NOMO-1 treated with dmso at 0.1 percent for 144 hours (cell line): ENCODE data around the gene RHCE.
"Not testable (repeated sequence)": the region's sequence is repeated elsewhere in the genome, so short reads cannot be mapped to it uniquely, and the experiment has no call there.

Experiments used
- DNase-seq: peaks from one replicate; lab custom pipeline; 2025; ENCODE audit not compliant: unreplicated experiment; lab: John Stamatoyannopoulos, UW

The RHCE gene

DNA sequence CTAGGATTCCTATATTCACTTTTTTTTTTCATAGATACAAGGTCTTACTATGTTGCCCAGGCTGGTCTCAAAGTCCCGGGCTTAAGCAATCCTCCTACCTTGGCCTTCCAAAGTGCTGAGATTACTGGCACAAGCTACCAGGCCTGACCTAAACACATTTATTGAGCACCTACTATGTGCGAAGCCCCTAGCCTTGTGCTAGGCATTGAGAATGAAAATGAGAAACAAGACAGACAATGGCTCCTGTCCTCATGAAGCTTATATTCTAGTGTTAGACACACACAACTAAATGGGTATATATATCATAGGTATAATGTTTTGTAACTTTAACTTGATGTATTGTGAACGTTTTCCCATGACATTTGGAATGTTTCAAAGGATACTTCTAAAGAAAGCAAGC, 71.0 kb downstream of the RHCE start:
- DNase-seq, result no peak

GRCh38 chr1:25347556-25347955, 73.1 kb downstream of the RHCE start:
- no peak for DNase-seq

GRCh38 chr1:25343872-25344271, 76.8 kb downstream of the RHCE start:
- no peak for DNase-seq

DNA sequence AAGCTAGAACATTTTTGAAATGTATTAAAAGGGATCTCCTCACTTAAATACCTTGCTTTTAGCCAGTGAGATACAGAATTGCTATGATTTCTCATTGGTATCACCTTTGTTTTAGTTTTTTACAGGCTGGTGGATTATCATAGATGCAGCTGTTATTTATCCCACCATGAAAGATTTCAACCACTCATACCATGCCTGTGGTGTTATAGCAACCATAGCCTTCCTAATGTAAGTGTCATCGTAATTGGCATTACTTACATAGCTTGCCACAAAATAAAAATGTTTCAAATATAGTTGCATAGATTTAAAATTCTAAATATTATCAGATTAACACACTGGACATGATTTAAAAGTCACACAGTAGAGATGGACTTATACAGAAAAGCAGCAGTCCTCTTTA, 77.8 kb downstream of the RHCE start:
- no peak for DNase-seq

DNA sequence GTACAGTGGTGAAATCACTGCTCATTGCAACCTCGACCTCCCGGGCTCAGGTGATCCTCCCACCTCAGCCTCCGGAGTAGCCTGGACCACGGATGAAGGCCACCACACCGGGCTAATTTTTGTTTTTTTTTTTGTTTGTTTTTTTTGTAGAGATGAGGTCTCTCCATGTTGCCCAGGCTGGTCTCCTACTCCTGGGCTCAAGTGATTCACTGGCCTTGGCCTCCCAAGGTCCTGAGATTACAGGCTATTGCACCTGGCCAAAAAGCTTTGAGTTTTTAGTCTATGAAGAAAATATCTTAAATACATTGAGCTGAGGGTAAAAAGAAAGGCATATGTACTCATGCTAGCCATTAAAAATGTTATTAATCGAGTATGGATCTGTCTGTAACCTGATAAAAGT, 78.9 kb downstream of the RHCE start:
- no peak for DNase-seq

DNA sequence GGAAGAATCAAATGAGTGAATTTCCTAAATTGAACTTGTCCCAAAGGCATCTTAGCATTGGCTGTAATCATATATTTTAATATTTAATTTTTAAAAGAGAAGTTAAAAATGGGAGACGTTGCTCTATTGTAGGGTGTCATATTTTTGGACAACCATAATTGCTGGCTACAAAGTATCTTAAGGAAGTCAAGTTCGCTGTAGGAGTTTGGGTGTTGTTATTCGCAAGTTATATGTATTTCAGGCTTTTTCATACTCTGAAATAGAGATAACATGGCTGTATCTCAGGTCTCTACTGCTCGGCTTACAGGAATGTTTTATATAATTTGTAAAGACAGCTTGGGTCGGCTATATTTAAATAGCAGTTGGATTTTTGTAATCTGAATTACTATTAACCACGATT, 81.6 kb downstream of the RHCE start:
- DNase-seq, result no peak

DNA sequence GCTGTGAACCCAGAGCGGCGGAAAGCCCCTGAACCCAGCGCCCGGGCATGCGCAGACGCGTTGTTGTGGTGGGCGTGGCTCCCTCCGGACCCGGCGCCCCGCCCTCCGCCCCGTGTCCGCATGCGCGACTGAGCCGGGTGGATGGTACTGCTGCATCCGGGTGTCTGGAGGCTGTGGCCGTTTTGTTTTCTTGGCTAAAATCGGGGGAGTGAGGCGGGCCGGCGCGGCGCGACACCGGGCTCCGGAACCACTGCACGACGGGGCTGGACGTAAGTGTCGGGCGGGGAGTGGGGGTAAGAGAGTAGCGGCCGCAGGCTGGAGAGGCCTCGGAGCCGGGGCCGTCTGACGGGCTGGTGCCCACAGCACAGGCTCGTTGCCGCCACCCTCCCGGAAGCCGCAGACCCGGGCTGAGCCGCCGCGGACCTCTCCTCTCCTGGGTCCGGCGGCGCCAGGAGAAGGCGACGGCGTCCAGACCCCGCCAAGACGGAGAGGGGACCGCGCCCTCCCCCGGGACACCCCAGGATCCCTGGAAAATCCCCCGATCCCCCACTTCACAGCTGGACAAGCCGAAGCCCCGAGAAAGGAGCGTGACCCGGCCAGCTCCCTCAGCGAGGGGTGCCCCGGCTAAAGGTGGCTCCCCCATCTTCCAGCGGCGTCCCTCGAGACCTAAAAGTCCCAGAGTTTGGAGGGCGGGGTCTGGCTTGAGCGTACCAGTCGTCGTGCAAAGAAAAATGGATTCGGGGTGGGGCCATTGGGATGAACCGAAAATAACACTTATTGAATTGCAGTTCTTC, 82.2 kb downstream of the RHCE start, which contains the start of gene TMEM50A:
TMEM50A (plus strand) TSS at position 147 of the 794 bp plus-strand sequence. CDS start 2,153 bp downstream, outside the sequence.
- DNase-seq, result peak; percentile 82

DNA sequence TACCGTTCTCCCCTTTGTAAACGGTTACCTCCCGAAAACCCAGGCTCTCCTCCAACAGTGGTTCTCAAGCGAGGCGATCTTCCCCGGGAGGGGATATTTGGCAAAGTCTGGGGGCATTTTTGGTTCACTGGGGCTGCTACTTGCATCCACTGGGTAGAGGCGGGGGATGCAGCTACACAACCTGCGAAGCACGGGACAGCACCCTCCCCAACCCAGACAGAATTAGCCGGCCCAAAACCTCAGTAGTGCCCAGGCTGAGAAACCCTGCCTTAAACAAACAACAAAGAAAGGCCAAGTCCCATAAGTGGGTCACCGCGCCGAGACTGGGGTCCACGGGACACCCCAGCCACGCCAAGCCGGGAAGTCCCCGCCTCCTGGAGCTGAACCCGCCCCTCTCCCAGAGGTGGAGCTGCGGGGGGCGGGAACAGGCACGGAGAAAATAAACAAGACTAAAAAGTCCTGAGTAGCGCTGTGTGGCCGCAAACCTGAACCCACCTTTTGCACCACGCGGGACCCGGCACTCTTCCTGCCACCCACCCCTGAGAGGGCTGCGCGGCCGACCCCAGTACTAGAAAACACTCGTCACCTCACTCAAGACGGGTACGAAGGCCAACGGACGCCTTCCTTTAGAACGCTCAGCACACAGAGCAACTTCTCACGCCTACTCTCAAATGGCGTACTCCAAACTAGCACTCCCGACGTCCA, 83.0 kb downstream of the RHCE start:
- not testable (repeated sequence) for DNase-seq

GRCh38 chr1:25336922-25337354, 83.7 kb downstream of the RHCE start:
- not testable (repeated sequence) for DNase-seq

DNA sequence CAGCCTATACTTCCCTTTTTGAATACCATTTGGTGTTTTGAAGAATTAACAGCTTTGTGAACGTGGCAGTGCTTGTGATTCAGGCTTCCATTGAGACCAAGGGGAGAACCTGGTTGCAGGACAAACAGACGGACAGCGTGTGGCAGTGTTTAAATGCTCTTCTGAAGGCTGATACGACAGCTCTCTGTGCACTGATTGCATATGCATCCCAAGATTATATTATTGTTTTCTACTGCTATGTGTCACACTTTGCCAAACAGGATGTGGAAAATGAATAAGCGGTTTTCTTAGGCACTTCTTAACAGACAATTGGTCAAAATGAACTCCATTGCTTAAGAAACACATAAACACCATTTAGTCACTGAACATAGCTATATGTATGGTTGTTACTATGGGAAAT, 90.7 kb downstream of the RHCE start:
- DNase-seq, result not testable (repeated sequence)

DNA sequence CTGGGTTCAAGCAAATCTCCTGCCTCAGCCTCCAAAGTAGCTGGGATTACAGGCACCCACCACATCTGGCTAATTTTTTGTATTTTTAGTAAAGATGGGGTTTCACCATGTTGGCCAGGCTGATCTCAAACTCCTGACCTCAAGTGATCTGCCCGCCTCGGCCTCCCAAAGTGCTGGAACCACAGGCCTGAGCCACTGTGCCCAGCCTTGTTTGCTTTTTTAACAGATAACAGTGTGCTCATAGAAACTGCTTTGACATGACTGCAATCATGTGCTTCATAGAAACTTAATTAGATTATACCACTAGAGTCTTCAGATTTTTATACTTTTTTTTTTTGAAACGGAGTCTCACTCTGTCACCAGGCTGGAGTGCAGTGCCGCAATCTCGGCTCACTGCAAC, 91.3 kb downstream of the RHCE start:
- not testable (repeated sequence) for DNase-seq

GRCh38 chr1:25328791-25329185, 91.8 kb downstream of the RHCE start:
- DNase-seq, result not testable (repeated sequence)

DNA sequence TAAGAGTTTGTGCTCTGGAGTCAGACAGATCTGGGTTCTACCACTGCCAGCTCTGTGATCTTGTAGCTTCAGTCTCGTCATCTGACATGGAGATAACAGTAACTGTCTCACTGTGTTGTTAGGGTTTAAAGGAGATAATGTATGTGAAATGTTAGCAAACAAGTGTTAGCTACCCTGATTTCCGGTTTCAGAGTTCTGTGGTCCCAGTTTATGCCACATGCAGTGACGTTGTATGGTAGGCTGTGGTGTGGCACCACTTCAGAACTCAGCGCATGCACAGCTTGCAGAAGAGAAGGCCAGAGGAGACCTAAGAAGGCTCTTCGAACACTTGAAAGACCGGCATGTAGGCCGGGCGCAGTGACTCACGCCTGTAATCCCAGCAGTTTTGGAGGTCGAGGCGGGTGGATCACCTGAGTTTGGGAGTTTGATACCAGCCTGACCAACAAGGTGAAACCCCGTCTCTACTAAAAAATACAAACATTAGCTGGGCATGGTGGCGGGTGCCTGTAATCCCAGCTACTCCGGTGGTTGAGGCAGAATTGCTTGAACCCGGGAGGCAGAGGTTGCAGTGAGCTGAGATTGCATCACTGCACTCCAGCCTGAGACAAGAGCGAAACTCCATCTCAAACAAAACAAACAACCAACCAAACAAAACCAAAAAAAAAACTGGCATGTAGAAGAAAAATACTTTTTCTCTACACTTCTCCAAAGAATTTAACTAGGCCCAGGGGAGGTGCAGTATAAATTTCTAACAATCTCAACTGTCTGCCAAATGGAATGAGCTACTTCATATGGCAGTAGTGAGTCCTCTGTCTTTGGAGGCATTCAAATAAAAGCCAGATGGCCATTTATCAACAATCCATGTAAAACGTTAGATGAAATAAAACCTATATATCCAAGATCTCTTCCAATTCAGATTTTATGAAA, 92.5 kb downstream of the RHCE start:
- DNase-seq, result not testable (repeated sequence)

- DNase-seq, result not testable (repeated sequence)
These were observed 96.2 kb downstream of the RHCE start for GRCh38 chr1:25324407-25324806.

- DNase-seq, result not testable (repeated sequence)
These were observed 98.5 kb downstream of the RHCE start for GRCh38 chr1:25322127-25322526.

GRCh38 chr1:25320314-25320938, 100.2 kb downstream of the RHCE start:
- not testable (repeated sequence) for DNase-seq

DNA sequence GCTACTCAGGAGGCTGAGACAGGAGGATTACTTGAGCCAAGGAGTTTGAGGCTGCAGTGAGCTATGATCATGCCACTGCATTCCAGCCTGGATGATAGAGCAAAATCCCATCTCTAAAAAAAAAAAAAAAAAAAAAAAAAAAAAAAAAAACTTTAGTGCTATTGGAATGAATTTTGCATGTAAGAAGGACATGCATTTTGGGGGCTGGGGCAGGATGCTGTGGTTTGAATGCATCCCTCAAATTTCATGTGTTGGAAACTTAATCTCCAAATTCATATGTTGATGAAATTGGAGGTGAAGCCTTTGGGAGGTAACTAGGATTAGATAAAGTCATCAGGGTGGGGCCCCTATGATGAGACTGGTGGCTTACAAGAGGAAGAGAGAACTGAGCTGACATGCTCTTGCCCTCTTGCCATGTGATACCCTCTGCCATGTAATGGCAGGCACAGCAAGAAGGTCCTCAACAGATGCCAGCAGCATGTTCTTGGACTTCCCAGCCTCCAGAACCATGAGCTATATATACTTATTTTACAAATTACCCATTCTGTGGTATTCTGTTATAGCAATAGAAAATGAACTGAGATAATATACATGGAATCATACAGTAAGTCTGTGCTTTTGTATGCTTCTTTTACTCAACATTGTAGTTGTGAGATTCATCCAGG, 107.7 kb downstream of the RHCE start:
- DNase-seq, result not testable (repeated sequence)
